Motor neuron (in vitro differentiated cells): ENCODE results near the gene RABGAP1L. TPM values are rescaled to one million over a fixed set of nuclear protein-coding genes. Genes with fewer than 3 reads are reported as not detected.
"Not testable (repeated sequence)": the region's sequence is repeated elsewhere in the genome, so short reads cannot be mapped to it uniquely, and the experiment has no call there.

Experiments used
- ATAC-seq, 8 experiments: fragments of 200-7000 bp; cut with Tn5 transposase; replicated peaks in 6 of 8; 2 replicates each; pipeline ENCODE4 v1.8.0; 2021; ENCODE audit warnings: mild to moderate bottlenecking in 8 of 8, moderate library complexity in 8 of 8
- H3K27ac ChIP-seq, 2 donors: fragments of 250-450 bp; sonication (Bioruptor Pico); 2 replicates each; pipeline ENCODE4 v1.9.0; 2021; ENCODE audit warnings: antibody characterized with exemption in 2 of 2, mild to moderate bottlenecking in 2 of 2, moderate library complexity in 1 of 2
- H3K4me1 ChIP-seq, 2 donors: fragments of 250-450 bp; sonication (Bioruptor Pico); replicated peaks in 1 of 2; 2 replicates each; pipeline ENCODE4 v1.6.1; 2021; ENCODE audit warnings: antibody characterized with exemption in 2 of 2, mild to moderate bottlenecking in 2 of 2, moderate library complexity in 1 of 2
- H3K4me3 ChIP-seq, 5 donors: fragments of 250-450 bp; sonication (Bioruptor Pico); 2 replicates each; pipeline ENCODE4 v1.9.0; 2021; ENCODE audit warnings: antibody characterized with exemption in 5 of 5, mild to moderate bottlenecking in 5 of 5, moderate library complexity in 4 of 5
- WGBS, 10 experiments: fragments of 450-650 bp; shearing (Covaris generic); methylation state at CpG; one replicate each; pipeline ENCODE4 v1.0.0; 2022; 5-methylcytosine and 5-hydroxymethylcytosine counted together
- in situ Hi-C, 9 experiments: fragments of 400-800 bp; cut with MboI; loops; one replicate each; pipeline ENCODE4 v1.15.0; 2021; ENCODE audit warnings: low sequenced_read_pairs in 9 of 9, low pct_unique_long_range_greater_than_20kb in 2 of 9; ENCODE audit not compliant: unreplicated experiment in 9 of 9
- total RNA-seq, 8 experiments: library from RNA; unstranded; fragments of 300-600 nt; gene quantifications; 2 replicates each; pipeline versions ENCODE4 v1.2.3 to v1.2.4, GENCODE V29; 2022

Gene RABGAP1L
- total RNA-seq, 8 experiments from 2014 or later, result 22.0 to 60.3 (median 45.3) TPM

GRCh38 chr1:174160109-174160473, 771 bp downstream of the RABGAP1L start:
- Histone ChIP-seq H3K4me3 (peak overlapping the region; percentile 59 to 86 (median 76)), H3K27ac (no peak overlapping the region), H3K4me1 (peaks cover 5 to 7% of the 10 kb centered on the region in 2 donors)
- peak in 4 of 8 experiments; percentile 2 to 7 (median 7) for ATAC-seq
- WGBS, 10 experiments, result 0 to 6% (median 2%) methylated on average over 1 to 14 of the region's 14 CpGs; no CpG with 5 or more reads in 3 of the 10 experiments
- in situ Hi-C loops, result no loop called here

DNA sequence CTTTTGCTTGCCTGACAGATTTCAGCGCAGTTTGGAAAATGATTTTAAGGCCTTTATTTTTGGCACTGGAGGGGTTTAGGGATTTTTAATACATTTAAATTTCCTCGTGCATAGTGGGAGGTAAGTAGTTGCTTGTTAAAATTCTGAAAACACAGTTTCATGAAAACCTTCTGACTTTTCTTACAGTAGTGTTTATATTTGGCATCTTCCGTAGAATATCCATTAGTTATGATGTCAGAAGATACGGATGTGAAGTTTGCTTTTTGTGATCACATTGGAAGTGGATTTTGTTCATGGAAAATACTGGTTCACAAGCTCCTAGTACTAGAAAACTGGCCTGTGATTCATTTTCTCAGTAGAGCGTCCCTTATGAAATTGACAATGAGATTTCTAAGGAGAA, 1.3 kb downstream of the RABGAP1L start:
- peak overlapping the region; percentile 59 to 86 (median 76) for H3K4me3 ChIP-seq
- H3K27ac ChIP-seq, result no peak overlapping the region

DNA sequence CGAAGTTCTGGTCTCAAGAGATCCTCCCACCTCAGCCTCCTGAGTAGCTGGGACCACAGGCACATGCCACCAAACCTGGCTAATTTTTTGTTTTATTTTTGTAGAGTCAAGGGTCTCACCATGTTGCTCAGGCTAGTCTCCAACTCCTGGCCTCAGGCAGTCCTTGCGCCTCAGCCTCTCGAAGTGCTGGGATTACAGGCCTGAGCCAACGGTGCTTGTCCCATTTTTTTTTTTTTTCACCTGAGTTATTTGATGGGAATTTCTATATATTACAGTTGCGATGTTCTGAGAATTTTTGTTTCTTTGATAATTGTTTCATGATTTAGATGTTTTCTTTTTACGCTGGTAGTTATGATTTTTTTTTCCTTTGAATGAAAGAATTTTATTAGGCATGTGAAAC, 2.5 kb downstream of the RABGAP1L start:
- in situ Hi-C loops, result no loop called here
- 76 to 99% (median 95%) methylated on average over 2 to 6 of the region's 6 CpGs for WGBS, 10 experiments
- Histone ChIP-seq H3K4me3 (no peak overlapping the region), H3K4me1 (peaks cover 5 to 7% of the 10 kb centered on the region in 2 donors), H3K27ac (no peak overlapping the region)
- no peak for ATAC-seq

More for the DNA sequence above, 1.3 kb downstream of the RABGAP1L start:
- in situ Hi-C loops, result no loop called here
- ATAC-seq, result no peak
- H3K4me1 ChIP-seq, result peaks cover 5 to 7% of the 10 kb centered on the region in 2 donors
- 58 to 100% (median 72%) methylated on average over 1 to 5 of the region's 5 CpGs for WGBS, 10 experiments

DNA sequence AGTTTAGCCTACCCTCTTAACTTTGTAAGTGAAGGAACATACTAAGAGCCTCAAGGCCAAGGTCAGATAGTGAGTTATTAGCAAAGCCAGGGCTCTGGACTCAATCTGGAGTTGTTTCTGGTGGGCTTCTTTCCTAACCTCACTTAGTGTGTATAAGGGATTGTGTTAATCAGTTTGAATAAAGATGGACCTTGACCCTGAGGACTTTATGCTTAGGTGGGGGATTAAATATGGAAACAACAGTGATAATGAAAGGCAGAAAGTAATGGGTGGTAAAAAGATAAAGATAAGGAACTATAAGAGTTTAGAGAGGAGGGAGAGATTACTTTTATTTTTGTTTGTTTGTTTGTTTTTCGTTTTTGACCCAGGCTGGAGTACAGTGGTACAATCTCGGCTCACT, 5.5 kb downstream of the RABGAP1L start:
- ATAC-seq, result no peak
- Histone ChIP-seq H3K27ac (no peak overlapping the region), H3K4me1 (peaks cover 3 to 5% of the 10 kb centered on the region in 2 donors), H3K4me3 (no peak overlapping the region)
- in situ Hi-C loops, result no loop called here
- WGBS, 10 experiments, result 83 to 100% (median 94%) methylated on average over 1 to 2 of the region's 2 CpGs; no CpG with 5 or more reads in 3 of the 10 experiments

GRCh38 chr1:174165471-174166137, 6.3 kb downstream of the RABGAP1L start:
- in situ Hi-C loops, result no loop called here
- Histone ChIP-seq H3K27ac (no peak overlapping the region), H3K4me1 (peaks cover under 1 to 2% of the 10 kb centered on the region in 2 donors), H3K4me3 (no peak overlapping the region)
- ATAC-seq, result peak in 1 of 8 experiments; percentile 38
- 0 to 100% (median 82%) methylated on average over 1 to 6 of the region's 6 CpGs; no CpG with 5 or more reads in 2 of the 10 experiments for WGBS, 10 experiments

DNA sequence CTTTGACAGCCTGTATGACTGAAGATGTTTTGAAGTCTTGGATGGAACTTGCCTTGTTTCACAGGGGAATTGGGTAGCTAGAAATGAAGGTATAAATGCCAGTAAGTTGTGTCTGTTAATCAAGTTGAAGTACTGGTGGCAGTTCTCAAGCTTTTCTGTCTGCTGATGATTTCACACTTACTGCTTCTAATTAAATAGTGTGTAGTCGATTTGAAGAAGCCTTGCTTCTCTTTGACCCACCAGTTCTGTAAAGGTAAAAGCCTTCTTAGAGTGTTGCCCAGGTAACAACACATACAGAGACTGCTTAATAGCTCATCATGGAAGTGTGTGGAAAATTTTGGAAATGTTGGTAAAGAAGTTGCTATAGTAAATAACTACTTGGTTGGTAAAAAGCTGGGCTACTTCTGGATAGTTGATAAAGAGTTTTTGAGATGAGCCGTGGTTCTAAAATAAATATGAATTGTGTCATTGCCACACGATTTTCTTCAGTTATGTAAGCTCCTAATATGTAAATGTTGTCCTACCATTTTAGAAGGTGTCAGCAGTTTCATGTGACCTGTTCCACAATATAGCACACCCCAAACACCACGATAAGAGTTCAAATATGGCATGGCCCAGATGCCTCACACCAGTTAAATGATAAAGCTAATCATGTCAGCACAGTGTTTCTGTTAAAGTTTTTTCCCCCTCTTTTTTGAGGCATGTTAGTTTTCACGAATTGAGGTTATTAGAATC, 7.4 kb downstream of the RABGAP1L start:
- no peak for ATAC-seq
- no peaks in the 10 kb centered on the region for H3K4me1 ChIP-seq
- H3K27ac ChIP-seq, result no peak overlapping the region
- H3K4me3 ChIP-seq, result no peak overlapping the region
- in situ Hi-C loops, result no loop called here
- 10 to 100% (median 79%) methylated on average over 1 to 5 of the region's 5 CpGs; no CpG with 5 or more reads in 1 of the 10 experiments for WGBS, 10 experiments

DNA sequence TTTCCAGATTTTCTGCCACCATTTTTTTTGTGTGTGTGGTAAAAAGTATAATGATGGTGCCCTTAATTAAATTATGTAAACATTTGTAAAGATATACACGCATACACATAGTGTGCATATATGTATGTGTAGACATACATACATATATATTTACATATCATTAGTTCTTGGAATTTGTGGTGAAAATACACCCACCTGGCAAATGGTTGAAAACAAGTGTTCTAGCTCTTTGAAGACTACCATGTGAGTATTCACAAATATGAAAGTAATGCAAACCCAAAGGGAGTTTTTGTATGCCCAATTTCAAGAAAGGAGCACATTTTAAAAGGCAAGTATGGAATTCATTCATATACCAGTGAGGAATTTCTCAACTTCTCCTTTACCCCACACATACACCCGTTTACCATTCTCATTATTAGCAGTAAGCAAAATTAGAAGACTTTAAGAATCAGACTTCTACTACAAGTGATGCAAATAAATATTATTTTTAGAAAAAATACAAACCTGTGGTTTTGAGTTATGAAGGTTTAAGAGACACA, 8.0 kb downstream of the RABGAP1L start:
- peak in 1 of 8 experiments; percentile 55 for ATAC-seq
- Histone ChIP-seq H3K27ac (no peak overlapping the region), H3K4me1 (no peaks in the 10 kb centered on the region), H3K4me3 (no peak overlapping the region)
- WGBS, 10 experiments, result 11 to 100% (median 88%) methylated on average over 1 to 2 of the region's 2 CpGs; no CpG with 5 or more reads in 3 of the 10 experiments
- in situ Hi-C loops, result no loop called here

DNA sequence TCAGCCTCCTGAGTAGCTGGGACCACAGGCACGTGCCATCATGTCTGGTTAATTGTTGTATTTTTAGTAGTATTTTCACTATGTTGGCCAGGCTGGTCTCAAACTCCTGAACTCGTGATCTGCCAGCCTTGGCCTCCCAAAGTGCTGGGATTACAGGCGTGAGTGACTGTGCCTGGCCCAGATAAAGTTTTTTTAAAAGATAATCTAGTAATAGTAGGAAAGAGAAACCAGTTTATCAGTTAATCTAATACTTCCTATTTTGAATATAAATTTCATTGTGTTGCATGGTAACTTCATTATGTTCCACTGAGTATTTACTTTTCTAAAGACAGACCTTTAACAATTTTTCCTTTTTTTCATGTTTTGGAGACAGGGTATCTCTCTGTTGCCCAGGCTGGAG, 10.0 kb downstream of the RABGAP1L start:
- no peak overlapping the region for H3K4me3 ChIP-seq
- in situ Hi-C loops, result no loop called here
- ATAC-seq, result no peak
- H3K4me1 ChIP-seq, result no peaks in the 10 kb centered on the region
- no peak overlapping the region for H3K27ac ChIP-seq
- 70 to 100% (median 98%) methylated on average over 1 to 3 of the region's 3 CpGs; no CpG with 5 or more reads in 2 of the 10 experiments for WGBS, 10 experiments

DNA sequence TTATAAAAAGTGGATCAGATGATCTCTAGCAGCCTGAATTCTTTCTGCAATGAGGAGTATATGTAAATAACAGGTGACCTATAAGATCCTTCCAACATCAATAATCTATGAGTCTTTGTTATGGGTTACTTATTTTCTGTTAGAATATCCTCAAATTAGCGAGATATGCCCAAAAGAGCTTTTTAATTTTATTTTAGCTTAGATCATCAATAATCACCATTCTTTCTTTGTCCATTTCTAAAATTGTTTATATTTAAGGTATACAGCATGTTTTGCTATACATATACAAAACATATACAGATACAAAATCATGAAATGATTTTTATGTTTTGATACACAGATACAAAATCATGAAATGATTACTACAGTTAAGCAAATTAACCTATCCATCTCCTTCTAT, 11.8 kb downstream of the RABGAP1L start:
- ATAC-seq, result no peak

GRCh38 chr1:174174461-174175329, 15.4 kb downstream of the RABGAP1L start:
- WGBS, 10 experiments, result 50 to 100% (median 89%) methylated on average over 1 to 6 of the region's 6 CpGs
- H3K27ac ChIP-seq, result no peak overlapping the region
- ATAC-seq, result no peak
- H3K4me3 ChIP-seq, result no peak overlapping the region
- H3K4me1 ChIP-seq, result no peaks in the 10 kb centered on the region
- in situ Hi-C loops, result no loop called here

More for the DNA sequence above, 11.8 kb downstream of the RABGAP1L start:
- no peak overlapping the region for H3K27ac ChIP-seq
- 90 to 100% (median 100%) methylated on average over 1 of the region's 1 CpG; no CpG with 5 or more reads in 1 of the 10 experiments for WGBS, 10 experiments
- no peak overlapping the region for H3K4me3 ChIP-seq
- in situ Hi-C loops, result no loop called here
- no peaks in the 10 kb centered on the region for H3K4me1 ChIP-seq

- H3K27ac ChIP-seq, H3K4me3 ChIP-seq, H3K4me1 ChIP-seq, in situ Hi-C loops, ATAC-seq: not testable (repeated sequence)
- 80 to 100% (median 100%) methylated on average over 1 to 2 of the region's 2 CpGs; no CpG with 5 or more reads in 3 of the 10 experiments for WGBS, 10 experiments
These were observed 19.1 kb downstream of the RABGAP1L start for GRCh38 chr1:174178459-174178858.

- WGBS, 10 experiments, result 58 to 100% (median 96%) methylated on average over 1 to 3 of the region's 4 CpGs; no CpG with 5 or more reads in 1 of the 10 experiments
- H3K4me1 ChIP-seq, result no peaks in the 10 kb centered on the region
- H3K4me3 ChIP-seq, result no peak overlapping the region
- peak in 3 of 8 experiments; percentile 53 to 95 (median 84) for ATAC-seq
- H3K27ac ChIP-seq, result no peak overlapping the region
- in situ Hi-C loops, result no loop called here
These were observed 30.2 kb downstream of the RABGAP1L start for GRCh38 chr1:174189428-174190062.
